ENCODE results near the gene CACNA1A.
"Not testable (repeated sequence)": the region's sequence is repeated elsewhere in the genome, so short reads cannot be mapped to it uniquely, and the experiment has no call there.

CACNA1A gene

GRCh38 chr19:13492128-13492527 lies 14.2 kb downstream of the CACNA1A start:
- DNase-seq = no peak

- DNase-seq = no peak
Observed at GRCh38 chr19:13487985-13488384, 18.3 kb downstream of the CACNA1A start.

- DNase-seq = no peak
Observed at GRCh38 chr19:13484166-13484565, 22.1 kb downstream of the CACNA1A start.

GRCh38 chr19:13483215-13483614 lies 23.1 kb downstream of the CACNA1A start:
- no peak for DNase-seq

GRCh38 chr19:13478576-13478975 lies 27.7 kb downstream of the CACNA1A start:
- DNase-seq = no peak

GRCh38 chr19:13476071-13476470 lies 30.2 kb downstream of the CACNA1A start:
- DNase-seq = no peak

GRCh38 chr19:13475044-13475443 lies 31.2 kb downstream of the CACNA1A start:
- DNase-seq = no peak

GRCh38 chr19:13466697-13467096 lies 39.6 kb downstream of the CACNA1A start:
- DNase-seq = no peak

GRCh38 chr19:13463296-13463695 lies 43.0 kb downstream of the CACNA1A start:
- DNase-seq = no peak

- DNase-seq = no peak
Observed at GRCh38 chr19:13461536-13461935, 44.7 kb downstream of the CACNA1A start.

- no peak for DNase-seq
Observed at GRCh38 chr19:13460045-13460444, 46.2 kb downstream of the CACNA1A start.

- peak in 1 of 2 experiments; percentile 35 for DNase-seq
Observed at GRCh38 chr19:13459351-13459750, 46.9 kb downstream of the CACNA1A start.

- DNase-seq = no peak
Observed at GRCh38 chr19:13451434-13451995, 54.8 kb downstream of the CACNA1A start.

GRCh38 chr19:13447978-13448377 lies 58.3 kb downstream of the CACNA1A start:
- DNase-seq = no peak

GRCh38 chr19:13441810-13442512 lies 64.3 kb downstream of the CACNA1A start:
- DNase-seq = no peak

- DNase-seq = no peak
Observed at GRCh38 chr19:13437919-13438618, 68.2 kb downstream of the CACNA1A start.

GRCh38 chr19:13436352-13436751 lies 69.9 kb downstream of the CACNA1A start:
- no peak for DNase-seq

- DNase-seq = no peak
Observed at GRCh38 chr19:13430790-13431582, 75.3 kb downstream of the CACNA1A start.

- no peak for DNase-seq
Observed at GRCh38 chr19:13429563-13429962, 76.7 kb downstream of the CACNA1A start.

GRCh38 chr19:13428352-13428751 lies 77.9 kb downstream of the CACNA1A start:
- DNase-seq = no peak

GRCh38 chr19:13427273-13428051 lies 78.8 kb downstream of the CACNA1A start:
- DNase-seq = no peak

GRCh38 chr19:13425875-13426274 lies 80.4 kb downstream of the CACNA1A start:
- not testable (repeated sequence) for DNase-seq

GRCh38 chr19:13425151-13425550 lies 81.1 kb downstream of the CACNA1A start:
- DNase-seq = no peak
